Measurements from ENCODE around the gene KDM2B.

KDM2B gene

GRCh38 chr12:121525411-121525810 lies 55.4 kb downstream of the KDM2B start:
- no peak for DNase-seq

DNA sequence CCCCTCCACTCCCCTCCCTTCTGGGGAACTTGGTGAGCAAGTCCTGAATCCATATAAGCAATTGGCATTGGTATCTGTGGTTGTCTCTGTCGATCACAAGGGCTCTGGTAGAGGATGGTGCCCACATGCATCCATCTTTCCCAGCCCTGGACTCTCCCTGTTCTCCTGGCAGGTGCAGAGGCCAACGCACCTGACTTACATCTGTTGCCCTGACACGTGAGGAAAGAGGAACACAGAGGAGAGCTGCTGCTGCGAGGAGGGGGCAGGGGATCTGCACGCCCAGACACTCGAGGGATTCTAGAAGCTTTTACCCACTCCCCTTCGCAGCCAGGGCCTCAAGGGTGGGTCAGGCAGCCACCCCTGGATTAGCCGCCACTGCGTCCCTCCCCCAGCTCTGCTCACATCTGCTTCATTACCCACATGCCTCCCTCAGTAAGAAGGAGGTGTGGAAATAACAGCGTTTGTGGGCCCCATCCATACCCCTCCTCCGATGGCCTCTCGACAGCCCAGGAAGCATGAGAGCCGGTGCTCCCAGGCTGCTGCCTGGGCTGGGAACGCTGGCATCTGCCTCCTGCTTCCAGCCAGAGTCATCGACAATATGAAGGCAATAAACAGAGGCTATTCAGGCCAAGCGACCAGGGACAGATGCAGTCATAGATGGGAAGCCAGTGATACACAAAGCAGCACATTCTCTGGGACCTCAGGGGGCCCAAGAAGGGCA lies 56.5 kb downstream of the KDM2B start:
- no peak for DNase-seq

- no peak for DNase-seq
Measured at GRCh38 chr12:121523741-121524140, 57.1 kb downstream of the KDM2B start.

GRCh38 chr12:121522971-121523370 lies 57.9 kb downstream of the KDM2B start:
- DNase-seq: no peak

GRCh38 chr12:121520586-121521086 lies 60.2 kb downstream of the KDM2B start:
- no peak for DNase-seq

- no peak for DNase-seq
Measured at GRCh38 chr12:121520119-121520518, 60.7 kb downstream of the KDM2B start.

GRCh38 chr12:121519227-121519626 lies 61.6 kb downstream of the KDM2B start:
- DNase-seq: no peak

DNA sequence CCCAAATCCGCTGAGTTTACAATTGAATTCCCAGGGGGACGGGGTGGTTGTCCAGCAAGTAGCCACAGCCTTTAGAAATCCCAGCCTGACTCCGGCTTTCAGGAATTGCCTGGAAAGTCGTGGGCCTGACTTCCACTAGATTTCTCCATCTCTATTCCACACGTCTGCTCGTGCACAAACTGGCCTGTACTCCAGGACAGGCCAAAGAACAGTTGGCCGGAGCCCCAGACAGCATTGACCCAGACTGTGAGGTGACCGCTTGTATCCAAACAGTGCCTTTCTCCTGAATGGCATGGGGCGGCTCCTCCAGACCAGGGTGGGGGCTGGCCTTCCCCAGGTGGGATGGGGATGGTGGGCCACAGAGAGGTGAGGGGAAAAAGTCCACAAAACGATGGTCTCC lies 62.2 kb downstream of the KDM2B start:
- no peak for DNase-seq

- DNase-seq: no peak
Measured at GRCh38 chr12:121516437-121517011, 64.3 kb downstream of the KDM2B start.

DNA sequence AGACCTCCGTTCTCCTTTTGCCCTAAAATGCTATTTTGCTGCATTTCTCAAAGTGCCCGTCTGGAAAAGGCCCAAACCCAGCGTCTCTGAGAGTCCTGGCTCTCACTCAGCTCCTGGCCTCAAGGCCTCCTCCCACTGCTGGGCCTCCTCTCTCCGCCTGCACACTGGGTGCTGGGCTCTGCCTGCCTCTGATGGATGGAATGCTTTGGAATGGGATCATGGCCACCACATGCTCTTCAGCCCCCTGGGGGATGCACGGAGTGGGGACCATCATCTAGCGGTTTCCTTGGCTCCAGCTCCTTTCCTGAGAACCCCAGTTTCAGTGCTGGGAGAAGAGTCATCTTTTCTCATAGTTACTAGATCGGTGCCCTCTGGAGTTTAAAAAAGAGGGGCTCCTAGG lies 65.2 kb downstream of the KDM2B start:
- DNase-seq: no peak

DNA sequence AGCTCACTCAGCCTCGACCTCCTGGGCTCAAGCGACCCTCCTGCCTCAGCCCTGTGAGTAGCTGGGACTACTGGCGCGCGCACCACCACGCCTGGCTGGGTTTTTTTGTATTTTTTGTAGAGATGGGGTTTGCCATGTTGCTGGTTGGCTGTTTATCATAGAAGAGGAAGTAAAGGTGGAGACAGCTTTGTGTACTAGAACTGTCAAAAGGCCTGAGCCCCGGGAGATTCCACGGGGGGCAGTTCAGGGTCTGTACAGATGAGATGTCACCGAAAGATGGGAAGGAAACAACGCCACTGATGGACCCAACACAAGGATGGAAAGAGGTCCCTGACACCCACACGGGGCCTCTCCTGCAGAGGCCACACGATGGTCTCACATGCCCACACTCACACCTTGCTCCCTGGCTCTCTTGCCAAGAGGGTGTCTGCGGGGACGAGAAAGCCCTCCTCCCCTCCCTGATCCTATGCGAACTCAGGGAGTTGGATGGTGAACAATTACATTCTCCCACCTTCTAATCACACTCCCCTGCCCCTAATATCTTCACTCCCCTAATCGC lies 66.6 kb downstream of the KDM2B start:
- no peak for DNase-seq

GRCh38 chr12:121513464-121514183 lies 67.2 kb downstream of the KDM2B start:
- peak; percentile 24 for DNase-seq

- DNase-seq: no peak
Measured at GRCh38 chr12:121512561-121512960, 68.3 kb downstream of the KDM2B start.

DNA sequence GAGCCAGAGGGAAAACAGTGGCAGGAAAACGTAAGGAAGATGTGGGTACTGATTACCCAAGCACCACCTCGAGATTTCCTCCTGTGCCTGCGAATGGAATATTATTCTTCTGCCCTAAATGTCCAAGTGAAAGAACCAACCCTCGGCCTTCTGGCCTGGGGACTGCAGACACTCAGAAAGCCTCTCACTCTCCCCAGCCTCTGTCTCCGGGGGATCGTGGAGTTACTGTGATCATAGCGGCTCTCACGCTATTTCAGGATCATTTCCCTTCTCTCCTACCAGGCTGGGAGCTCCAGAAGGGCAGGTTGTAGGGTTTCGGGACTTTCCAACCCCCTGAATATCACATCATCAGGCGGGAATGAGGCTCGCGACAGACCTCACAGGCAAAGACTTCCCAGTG lies 68.9 kb downstream of the KDM2B start:
- no peak for DNase-seq

DNA sequence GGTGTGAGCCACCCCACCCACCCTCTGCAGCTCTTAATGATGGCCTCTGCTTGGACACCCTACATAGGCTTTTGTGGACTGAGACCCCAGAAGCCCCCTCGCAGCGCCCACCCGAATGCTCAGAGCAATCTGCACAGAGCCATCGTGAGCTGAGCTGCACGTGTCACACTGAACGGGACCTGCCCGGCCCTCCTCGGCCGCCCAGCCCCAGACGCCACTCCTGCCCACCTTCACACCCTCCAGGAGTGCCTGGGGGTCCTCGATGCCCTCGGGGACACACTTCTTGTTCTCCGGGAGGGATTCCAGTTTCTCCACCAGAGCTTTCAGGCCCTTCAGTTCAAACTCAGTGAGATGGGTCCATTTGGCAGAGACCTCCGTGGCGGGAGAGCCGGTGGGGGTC lies 71.5 kb downstream of the KDM2B start:
- DNase-seq: no peak

GRCh38 chr12:121508533-121508932 lies 72.3 kb downstream of the KDM2B start:
- DNase-seq: no peak

GRCh38 chr12:121507984-121508383 lies 72.8 kb downstream of the KDM2B start:
- no peak for DNase-seq

DNA sequence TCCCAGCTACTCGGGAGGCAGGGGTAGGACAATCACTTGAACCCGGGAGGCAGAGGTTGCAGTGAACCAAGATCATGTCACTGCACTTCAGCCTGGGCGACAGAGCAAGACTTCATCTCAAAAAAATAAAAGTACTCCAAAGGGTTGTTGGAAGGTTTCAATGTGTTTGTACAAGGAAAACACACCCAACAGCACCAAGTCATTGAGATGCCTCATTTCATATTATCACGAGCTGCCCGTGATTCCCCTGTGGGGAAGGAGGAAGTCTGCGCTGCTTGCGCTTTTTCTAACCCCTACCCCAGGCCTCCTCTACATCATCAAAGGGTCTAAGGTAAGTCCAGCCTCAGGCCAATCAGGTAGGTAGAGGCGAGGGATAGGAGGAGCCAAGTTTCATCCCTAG lies 73.6 kb downstream of the KDM2B start:
- no peak for DNase-seq

DNA sequence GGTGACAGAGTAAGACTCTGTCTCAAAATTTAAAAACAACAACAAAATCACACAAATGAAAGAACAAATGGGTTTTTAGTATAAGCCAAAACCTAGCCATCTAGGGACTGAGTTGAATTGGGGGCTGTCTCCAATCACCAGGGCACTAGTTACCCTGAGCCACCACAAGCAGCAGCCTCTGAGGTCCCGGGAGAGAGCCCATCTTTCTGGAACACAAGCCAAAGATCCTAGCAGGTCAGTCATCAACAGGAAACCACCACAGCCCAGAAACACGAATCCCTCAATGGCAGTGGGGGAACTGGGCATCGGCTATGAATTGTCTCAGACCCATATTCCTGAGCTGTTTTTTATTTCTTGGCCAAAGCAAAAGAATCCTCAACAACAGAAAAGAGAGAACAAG lies 75.3 kb downstream of the KDM2B start:
- DNase-seq: no peak

DNA sequence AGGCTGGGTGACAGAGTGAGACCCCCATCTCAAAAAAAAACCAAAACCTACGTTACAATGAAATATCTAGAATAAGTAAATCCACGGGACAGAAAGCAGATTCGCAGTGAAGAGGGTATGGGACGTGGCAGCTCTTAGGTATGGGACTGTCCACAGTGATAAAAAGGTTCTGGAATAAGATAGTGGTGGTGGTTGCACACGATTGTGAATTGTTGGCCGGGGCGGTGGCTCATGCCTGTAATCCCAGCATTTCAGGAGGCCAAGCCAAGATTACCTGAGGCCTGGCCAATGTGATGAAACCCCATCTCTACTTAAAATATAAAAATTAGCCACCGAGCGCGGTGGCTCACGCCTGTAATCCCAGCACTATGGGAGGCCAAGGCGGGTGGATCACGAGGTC lies 76.3 kb downstream of the KDM2B start:
- no peak for DNase-seq

DNA sequence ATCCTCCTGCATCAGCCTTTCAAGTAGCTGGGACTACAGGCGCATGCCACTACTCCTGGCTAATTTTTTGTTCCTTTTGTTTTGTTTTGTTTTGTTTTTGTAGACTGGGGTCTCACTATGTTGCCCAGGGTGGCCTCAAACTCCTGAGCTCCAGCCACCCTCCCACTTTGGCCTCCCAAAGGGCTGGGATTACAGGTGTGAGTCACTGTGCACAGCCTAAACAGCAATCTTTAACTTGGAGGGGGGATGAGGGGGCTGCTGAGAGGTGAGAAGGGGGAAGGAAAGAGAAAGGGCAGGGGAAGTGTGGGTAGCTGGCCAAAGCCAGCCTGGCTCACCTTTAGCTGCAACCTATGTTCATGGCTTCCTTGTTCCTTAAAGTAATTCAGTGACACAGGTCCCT lies 77.4 kb downstream of the KDM2B start:
- DNase-seq: no peak

- no peak for DNase-seq
Measured at GRCh38 chr12:121501946-121502345, 78.9 kb downstream of the KDM2B start.

- peak; percentile 79 for DNase-seq
Measured at GRCh38 chr12:121499929-121500793, 80.7 kb downstream of the KDM2B start.

Measured in activated T-cell treated with anti-CD3 and anti-CD28 coated beads, Interleukin-2, amount 50 U/mL, for 1 hour (primary cell).